Purkinje cell (primary cell): ENCODE results near the gene TAS2R1. TPM values are rescaled to one million over a fixed set of nuclear protein-coding genes. Genes with fewer than 3 reads are reported as not detected.

ENCODE experiments used
- polyA plus RNA-seq: library from polyadenylated mRNA; unstranded; fragments of >200 nt; fragmentation: Nextera tagmentation; gene quantifications from 2 replicates; pipeline ENCODE4 v1.2.1, GENCODE V29; 2014

The TAS2R1 gene, protein sequence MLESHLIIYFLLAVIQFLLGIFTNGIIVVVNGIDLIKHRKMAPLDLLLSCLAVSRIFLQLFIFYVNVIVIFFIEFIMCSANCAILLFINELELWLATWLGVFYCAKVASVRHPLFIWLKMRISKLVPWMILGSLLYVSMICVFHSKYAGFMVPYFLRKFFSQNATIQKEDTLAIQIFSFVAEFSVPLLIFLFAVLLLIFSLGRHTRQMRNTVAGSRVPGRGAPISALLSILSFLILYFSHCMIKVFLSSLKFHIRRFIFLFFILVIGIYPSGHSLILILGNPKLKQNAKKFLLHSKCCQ
- polyA plus RNA-seq = not detected in 2 replicates

DNA sequence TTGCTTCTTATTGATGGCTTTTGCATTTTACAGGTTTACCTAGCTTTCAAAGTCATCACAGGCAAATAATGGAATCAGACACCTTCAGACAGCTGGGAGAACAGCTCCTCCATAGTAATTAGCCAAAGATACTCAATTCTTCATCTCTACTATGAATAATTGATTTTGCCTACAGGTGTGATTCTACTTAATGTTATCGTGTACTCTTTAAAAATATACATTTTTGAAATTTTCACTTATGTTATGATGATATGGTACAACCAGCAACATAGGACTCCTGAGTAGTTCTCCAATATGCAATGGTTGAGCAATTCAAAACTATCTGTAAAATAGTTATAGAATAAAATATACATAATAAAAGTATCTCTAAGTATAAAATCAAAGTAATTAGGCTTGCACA lies at the start of gene TAS2R1:
TAS2R1 (minus strand) TSS at position 101 of the 400 bp plus-strand sequence. CDS start 319 bp downstream, outside the sequence.

Other genes starting within 250 kb of the TAS2R1 start
- 0.84 and 2.2 TPM in 2 replicates for gene SEMA5A, start 84.3 kb downstream of the TAS2R1 start, polyA plus RNA-seq